WERI-Rb-1 (cell line): ENCODE results near the gene HAVCR1.

Experiments
- DNase-seq: peaks from one replicate; pipeline ENCODE4 v3.0.0-alpha.2; 2020
- H3K27ac ChIP-seq: fragments of 250-450 bp; sonication (Bioruptor Pico); 2 replicates; pipeline ENCODE4 v1.5.1; 2020; ENCODE audit warnings: mild to moderate bottlenecking, moderate library complexity
- H3K27me3 ChIP-seq: fragments of 250-450 bp; sonication (Bioruptor Pico); 2 replicates; pipeline ENCODE4 v1.5.1; 2021; ENCODE audit warnings: mild to moderate bottlenecking, low read depth, moderate library complexity; ENCODE audit not compliant: insufficient read depth, severe bottlenecking
- H3K36me3 ChIP-seq: fragments of 250-450 bp; sonication (Bioruptor Pico); 2 replicates; pipeline ENCODE4 v1.5.1; 2020; ENCODE audit warnings: mild to moderate bottlenecking, moderate library complexity
- H3K4me3 ChIP-seq: 2 replicates; pipeline ENCODE4 v1.5.1; 2011; ENCODE audit warnings: low read depth, mild to moderate bottlenecking, control low read depth, low read length
- H3K9me3 ChIP-seq: fragments of 250-450 bp; sonication (Bioruptor Pico); 2 replicates; pipeline ENCODE4 v1.5.1; 2021; ENCODE audit warnings: mild to moderate bottlenecking, moderate library complexity; ENCODE audit not compliant: severe bottlenecking
- CTCF ChIP-seq: IDR thresholded peaks from 2 replicates; pipeline ENCODE4 v1.5.1; 2011; ENCODE audit warnings: low read depth, mild to moderate bottlenecking, control low read depth, inconsistent platforms, low read length

HAVCR1 gene

DNA sequence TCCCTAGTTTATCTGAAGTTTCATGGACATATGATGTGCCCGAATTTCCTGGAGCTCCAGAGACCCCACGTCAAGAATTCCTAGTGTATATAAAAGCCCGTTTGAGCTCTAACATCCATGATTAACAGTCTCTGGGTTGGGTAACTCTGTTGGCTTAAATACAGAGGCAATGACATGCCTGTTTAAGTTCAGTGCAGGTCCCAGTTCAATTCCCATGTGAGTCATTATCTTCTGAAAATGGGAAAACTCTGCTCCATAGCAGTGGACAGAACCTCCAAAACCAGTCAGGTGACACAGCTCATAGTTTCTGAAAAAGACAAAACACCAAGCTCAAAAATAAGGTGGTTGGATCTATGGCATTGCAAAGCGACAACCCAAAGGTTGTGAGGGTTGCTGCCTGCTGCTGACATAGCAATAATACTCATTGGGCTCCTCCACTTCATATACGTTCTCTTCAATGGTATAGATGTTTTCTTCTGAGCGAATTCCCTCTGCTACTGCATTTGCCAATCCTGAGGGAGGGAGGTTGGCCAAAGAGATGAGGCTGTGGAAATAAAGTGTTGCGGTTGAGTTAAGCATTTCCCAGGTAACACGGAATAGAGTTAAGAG is 27.9 kb upstream of the HAVCR1 start:
- Histone ChIP-seq H3K9me3 (no peaks in the 10 kb centered on the region), H3K4me3 (no peak overlapping the region), H3K27ac (no peak overlapping the region), H3K27me3 (no peaks in the 10 kb centered on the region), H3K36me3 (no peaks in the 10 kb centered on the region)
- no peak for TF ChIP-seq CTCF
- no peak for DNase-seq

DNA sequence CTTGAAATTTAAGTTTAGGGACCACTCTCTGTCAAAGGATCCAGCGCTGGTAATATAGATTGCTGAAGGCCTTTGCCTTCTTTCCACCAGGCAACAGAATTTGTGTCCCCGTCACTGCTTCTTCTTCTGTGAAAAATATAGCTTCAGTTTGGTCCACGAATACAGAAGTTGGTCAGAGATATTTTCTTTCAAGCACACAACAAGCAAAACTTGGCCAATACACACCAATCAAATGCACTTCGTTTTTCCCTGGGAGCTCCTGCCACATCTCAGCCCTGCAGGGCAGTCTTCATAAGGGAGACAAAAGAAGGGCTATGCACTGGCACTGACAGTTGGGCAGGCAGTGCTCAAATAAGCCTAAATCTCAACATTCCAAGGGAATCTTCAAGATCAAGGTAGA is 27.0 kb upstream of the HAVCR1 start:
- Histone ChIP-seq H3K9me3 (no peaks in the 10 kb centered on the region), H3K27me3 (no peaks in the 10 kb centered on the region), H3K36me3 (no peaks in the 10 kb centered on the region), H3K27ac (no peak overlapping the region), H3K4me3 (no peak overlapping the region)
- TF ChIP-seq CTCF: no peak
- DNase-seq: no peak

DNA sequence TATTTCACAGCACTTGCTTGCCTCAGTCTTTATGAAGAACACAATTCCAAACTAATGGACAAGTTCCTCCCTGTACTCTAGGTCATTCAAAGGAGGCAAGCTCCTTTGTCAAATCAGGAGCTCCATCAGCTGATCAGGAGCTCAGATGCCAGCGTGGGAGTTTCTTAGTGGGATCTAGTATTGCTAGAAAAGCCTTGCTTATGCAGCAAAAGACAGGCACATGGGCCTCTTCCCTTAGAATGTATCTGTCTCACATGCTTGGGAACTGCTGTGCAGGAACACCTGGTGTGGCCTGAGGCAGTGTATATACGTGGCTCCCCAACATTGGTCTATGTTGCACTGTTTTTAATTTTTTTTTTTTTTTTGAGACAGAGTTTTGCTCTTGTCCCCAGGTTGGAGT is 21.4 kb upstream of the HAVCR1 start:
- Histone ChIP-seq H3K9me3 (no peaks in the 10 kb centered on the region), H3K27ac (no peak overlapping the region), H3K27me3 (no peaks in the 10 kb centered on the region), H3K36me3 (no peaks in the 10 kb centered on the region), H3K4me3 (no peak overlapping the region)
- no peak for DNase-seq
- TF ChIP-seq CTCF: no peak

- Histone ChIP-seq H3K36me3 (no peaks in the 10 kb centered on the region), H3K9me3 (no peaks in the 10 kb centered on the region), H3K27ac (no peak overlapping the region), H3K4me3 (no peak overlapping the region), H3K27me3 (no peaks in the 10 kb centered on the region)
- TF ChIP-seq CTCF: no peak
- DNase-seq: no peak
These were observed 17.6 kb upstream of the HAVCR1 start for GRCh38 chr5:157076558-157076957.

DNA sequence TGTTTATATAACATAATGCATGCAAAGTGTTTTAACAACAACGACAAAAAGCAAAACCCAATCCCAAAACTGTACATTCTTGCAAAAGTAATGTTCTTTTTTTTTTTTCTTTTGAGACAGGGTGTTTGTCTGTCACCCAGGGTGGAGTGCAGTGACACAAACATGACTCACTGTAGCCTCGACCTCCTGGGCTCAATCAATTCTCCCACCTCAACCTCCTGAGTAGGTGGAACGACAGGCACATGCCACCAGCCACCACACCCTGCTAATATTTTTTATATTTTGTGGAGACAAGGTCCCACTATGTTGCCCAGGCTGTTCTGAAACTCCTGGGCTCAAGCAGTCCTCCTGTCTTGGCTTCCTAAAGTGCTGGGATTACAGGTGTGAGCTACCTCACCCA is 13.6 kb upstream of the HAVCR1 start:
- no peak for TF ChIP-seq CTCF
- H3K27ac ChIP-seq: no peak overlapping the region
- H3K36me3 ChIP-seq: no peaks in the 10 kb centered on the region
- no peak overlapping the region for H3K4me3 ChIP-seq
- DNase-seq: no peak
- no peaks in the 10 kb centered on the region for H3K9me3 ChIP-seq
- H3K27me3 ChIP-seq: no peaks in the 10 kb centered on the region

DNA sequence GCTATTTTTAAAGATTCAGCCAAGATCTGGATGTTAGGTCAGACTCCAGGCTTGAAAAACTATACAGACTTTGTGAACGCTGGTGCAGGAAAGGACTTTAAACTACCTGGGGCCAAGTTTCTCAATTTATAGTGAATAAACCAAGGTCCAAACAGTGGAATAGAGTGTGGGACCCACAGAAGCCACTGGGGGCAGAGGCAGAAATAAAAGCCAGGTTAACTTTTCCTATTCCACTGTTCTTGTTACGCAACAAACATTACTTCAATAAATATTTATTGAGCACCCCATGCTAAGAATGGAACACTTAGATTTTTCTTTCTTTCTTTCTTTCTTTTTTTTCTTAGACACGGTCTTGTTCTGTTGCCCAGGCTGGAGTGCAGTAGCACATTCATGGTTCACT is 11.0 kb upstream of the HAVCR1 start:
- Histone ChIP-seq H3K27ac (no peak overlapping the region), H3K9me3 (no peaks in the 10 kb centered on the region), H3K27me3 (no peaks in the 10 kb centered on the region), H3K4me3 (no peak overlapping the region), H3K36me3 (no peaks in the 10 kb centered on the region)
- no peak for DNase-seq
- no peak for TF ChIP-seq CTCF
